ENCODE results near the gene NEK4.

DNA sequence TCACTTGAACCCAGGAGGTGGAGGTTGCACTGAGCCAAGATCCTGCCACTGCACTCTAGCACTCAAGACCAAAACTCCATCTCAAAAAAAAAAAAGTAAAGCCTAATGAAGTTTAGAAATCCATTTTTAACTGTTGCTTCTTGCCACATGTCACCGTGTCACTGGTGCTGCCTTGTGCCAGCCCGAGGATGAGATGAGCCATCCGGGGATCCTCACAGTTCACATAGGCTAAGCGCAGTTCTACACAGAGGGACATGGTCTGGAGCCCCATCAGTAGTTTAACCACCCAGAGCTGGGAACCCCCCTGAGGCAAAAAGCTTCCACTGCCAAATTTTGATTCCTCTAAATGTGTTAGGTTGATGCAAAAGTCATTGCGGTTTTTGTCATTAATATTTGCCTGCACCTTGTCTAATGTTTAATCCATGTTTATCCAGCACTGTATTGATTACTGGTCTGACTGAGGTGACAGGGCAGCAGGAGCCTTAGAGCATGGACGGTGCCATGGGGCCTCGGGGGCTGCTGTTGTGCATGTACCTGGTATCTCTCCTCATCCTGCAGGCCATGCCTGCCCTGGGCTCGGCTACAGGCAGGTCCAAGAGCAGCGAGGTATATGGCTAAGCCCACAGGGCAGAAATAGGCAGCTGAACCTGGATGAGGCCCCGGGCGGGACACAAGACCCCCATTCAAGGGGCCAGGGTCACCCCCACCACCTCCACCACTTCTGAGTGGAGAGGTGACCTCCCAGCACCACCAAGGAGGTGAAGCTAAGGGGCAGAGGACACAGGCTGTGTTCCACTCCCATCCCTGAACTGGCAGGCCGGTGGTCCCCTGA, 6.6 kb upstream of the NEK4 start, which contains the start of gene ITIH1:
- no peak for TF ChIP-seq TCF12 (IDR thresholded peaks at IDR 0.05; ENCODE audit: low read depth)
- no peak for TF ChIP-seq TEAD4 (IDR thresholded peaks at IDR 0.05)
- TF ChIP-seq, protein P1, sequence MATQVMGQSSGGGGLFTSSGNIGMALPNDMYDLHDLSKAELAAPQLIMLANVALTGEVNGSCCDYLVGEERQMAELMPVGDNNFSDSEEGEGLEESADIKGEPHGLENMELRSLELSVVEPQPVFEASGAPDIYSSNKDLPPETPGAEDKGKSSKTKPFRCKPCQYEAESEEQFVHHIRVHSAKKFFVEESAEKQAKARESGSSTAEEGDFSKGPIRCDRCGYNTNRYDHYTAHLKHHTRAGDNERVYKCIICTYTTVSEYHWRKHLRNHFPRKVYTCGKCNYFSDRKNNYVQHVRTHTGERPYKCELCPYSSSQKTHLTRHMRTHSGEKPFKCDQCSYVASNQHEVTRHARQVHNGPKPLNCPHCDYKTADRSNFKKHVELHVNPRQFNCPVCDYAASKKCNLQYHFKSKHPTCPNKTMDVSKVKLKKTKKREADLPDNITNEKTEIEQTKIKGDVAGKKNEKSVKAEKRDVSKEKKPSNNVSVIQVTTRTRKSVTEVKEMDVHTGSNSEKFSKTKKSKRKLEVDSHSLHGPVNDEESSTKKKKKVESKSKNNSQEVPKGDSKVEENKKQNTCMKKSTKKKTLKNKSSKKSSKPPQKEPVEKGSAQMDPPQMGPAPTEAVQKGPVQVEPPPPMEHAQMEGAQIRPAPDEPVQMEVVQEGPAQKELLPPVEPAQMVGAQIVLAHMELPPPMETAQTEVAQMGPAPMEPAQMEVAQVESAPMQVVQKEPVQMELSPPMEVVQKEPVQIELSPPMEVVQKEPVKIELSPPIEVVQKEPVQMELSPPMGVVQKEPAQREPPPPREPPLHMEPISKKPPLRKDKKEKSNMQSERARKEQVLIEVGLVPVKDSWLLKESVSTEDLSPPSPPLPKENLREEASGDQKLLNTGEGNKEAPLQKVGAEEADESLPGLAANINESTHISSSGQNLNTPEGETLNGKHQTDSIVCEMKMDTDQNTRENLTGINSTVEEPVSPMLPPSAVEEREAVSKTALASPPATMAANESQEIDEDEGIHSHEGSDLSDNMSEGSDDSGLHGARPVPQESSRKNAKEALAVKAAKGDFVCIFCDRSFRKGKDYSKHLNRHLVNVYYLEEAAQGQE (IDR thresholded peaks at IDR 0.05; ENCODE audit: low read depth) = no peak
- no peak for TF ChIP-seq TAF1 (IDR thresholded peaks at IDR 0.05; ENCODE audit: low read depth)
- no peak for TF ChIP-seq EGR1 (IDR thresholded peaks at IDR 0.05)
- no peak for TF ChIP-seq ZBTB7A (IDR thresholded peaks at IDR 0.05; ENCODE audit: low read depth)
- no peak for TF ChIP-seq EP300 (IDR thresholded peaks at IDR 0.05; ENCODE audit: borderline replicate concordance)
- TF ChIP-seq, protein P2, sequence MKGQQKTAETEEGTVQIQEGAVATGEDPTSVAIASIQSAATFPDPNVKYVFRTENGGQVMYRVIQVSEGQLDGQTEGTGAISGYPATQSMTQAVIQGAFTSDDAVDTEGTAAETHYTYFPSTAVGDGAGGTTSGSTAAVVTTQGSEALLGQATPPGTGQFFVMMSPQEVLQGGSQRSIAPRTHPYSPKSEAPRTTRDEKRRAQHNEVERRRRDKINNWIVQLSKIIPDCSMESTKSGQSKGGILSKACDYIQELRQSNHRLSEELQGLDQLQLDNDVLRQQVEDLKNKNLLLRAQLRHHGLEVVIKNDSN (IDR thresholded peaks at IDR 0.05) = no peak
- TF ChIP-seq RAD21 (IDR thresholded peaks at IDR 0.05; ENCODE audit: low read depth) = no peak
- no peak for TF ChIP-seq FOXM1 (IDR thresholded peaks at IDR 0.05; ENCODE audit: borderline replicate concordance, low read depth)

Measured in Ishikawa (cell line).